K562 (cell line): ENCODE data around the gene SLC34A1. TPM values are rescaled to one million over a fixed set of nuclear protein-coding genes. Genes with fewer than 3 reads are reported as not detected.

ENCODE experiments used
- BRCA1 ChIP-seq, 2 experiments: fragments of 450-650 bp in 1 of 2; sonication (generic) in 1 of 2; formaldehyde crosslinking in 1 of 2; IDR thresholded peaks; 2 replicates each; pipeline versions ENCODE4 v1.5.0 to v1.6.1; 2017 to 2020; ENCODE audit warnings: mild to moderate bottlenecking in 1 of 2, missing genetic modification reagents in 1 of 2
- ETS2 ChIP-seq: IDR thresholded peaks from 2 replicates; pipeline ENCODE4 v1.6.1; 2016; ENCODE audit warnings: borderline replicate concordance, missing genetic modification characterization, mild to moderate bottlenecking, moderate library complexity, missing compliant biosample characterization; ENCODE audit not compliant: poor library complexity, severe bottlenecking
- ZNF318 ChIP-seq, 2 experiments: fragments of 450-650 bp; IDR thresholded peaks; 2 replicates each; pipeline ENCODE4 v1.6.1; 2016; ENCODE audit warnings: mild to moderate bottlenecking in 2 of 2, borderline replicate concordance in 1 of 2, low read depth in 1 of 2, moderate library complexity in 1 of 2
- ZNF347 ChIP-seq: fragments of 450-650 bp; formaldehyde crosslinking; IDR thresholded peaks from 2 replicates; pipeline ENCODE4 v1.4.0; 2020; ENCODE audit warnings: low read depth, mild to moderate bottlenecking, moderate library complexity
- ZNF766 ChIP-seq: fragments of 200-800 bp; sonication (Bioruptor generic); conservative IDR thresholded peaks from 2 replicates; pipeline ENCODE4 v1.6.1; 2016; ENCODE audit warnings: missing genetic modification characterization, missing compliant biosample characterization
- polyA plus RNA-seq, 8 experiments: library from polyadenylated mRNA; depleted of rRNA in 4 of 8; stranded (reverse) in 5 of 8; unstranded in 3 of 8; fragments of >200 nt; fragmentation: Nextera tagmentation in 2 of 8; fragmentation: Illumina TruSeq in 1 of 8; extraction: Ambion mirVana in 2 of 8; extraction: Trizol in 1 of 8; gene quantifications; 2 replicates each; pipeline versions ENCODE4 v1.2.1 to v1.2.3, GENCODE V29; 2011 to 2014; ENCODE audit warnings: inconsistent platforms in 1 of 8, missing spikeins in 1 of 8
- total RNA-seq, 7 experiments: library from RNA; depleted of rRNA in 6 of 7; stranded (reverse); fragments of >200 nt in 6 of 7; fragmentation: Illumina TruSeq in 2 of 7; extraction: Trizol in 2 of 7; gene quantifications; 2 replicates each; pipeline versions ENCODE4 v1.2.1 to v1.2.3, GENCODE V29; 2011 to 2021; ENCODE audit warnings: low replicate concordance in 1 of 7
- TF ChIP-seq, protein P1 (sequence below): fragments of 450-650 bp; IDR thresholded peaks from 2 replicates; pipeline ENCODE4 v1.6.1; 2016; ENCODE audit warnings: antibody characterized with exemption

Gene SLC34A1
- total and polyA plus RNA-seq, 9 of the 15 experiments (the other 6 are each of a cell fraction or from before 2014, with no cell fraction given), result not detected

DNA sequence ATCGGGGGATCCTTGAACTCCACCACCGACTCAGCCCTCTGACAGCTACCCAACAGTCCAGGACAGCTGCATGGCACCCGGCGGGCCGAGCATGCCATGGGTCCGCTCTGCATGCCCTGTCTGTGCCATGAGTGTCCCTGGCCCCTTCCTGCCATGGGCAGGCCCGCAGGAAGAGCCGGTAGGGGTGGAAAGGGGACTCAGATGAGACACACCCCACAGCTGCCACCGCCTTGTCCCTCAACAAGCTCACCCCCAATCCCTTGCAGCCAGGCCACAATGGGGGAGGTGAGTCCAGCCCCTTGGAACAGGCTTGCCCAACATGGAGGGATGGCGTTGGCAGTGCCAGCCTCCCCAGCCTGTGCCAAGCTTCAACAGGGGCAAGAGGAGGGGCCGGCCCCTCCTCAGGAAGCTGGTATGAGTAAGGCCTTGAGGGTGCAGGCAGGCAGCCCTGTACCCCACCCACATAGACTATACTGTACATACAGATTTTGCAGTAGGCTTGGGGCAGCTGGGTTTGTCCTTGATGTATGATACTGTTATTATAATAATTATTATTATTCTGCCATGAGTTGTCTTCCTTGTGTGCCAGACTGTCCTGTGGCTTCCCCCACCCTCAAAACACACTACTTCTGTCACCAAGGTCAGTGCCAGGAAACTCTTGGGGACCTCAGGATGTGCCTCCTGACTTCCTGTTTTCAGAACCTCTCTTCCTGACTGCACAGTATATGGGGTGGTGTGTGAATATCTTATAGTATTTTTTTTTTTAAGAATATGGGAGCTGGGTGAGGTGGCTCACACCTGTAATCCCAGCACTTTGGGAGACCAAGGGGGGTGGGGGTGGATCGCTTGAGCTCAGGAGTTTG is 12.0 kb upstream of the SLC34A1 start (continued):
- TF ChIP-seq, protein P1, sequence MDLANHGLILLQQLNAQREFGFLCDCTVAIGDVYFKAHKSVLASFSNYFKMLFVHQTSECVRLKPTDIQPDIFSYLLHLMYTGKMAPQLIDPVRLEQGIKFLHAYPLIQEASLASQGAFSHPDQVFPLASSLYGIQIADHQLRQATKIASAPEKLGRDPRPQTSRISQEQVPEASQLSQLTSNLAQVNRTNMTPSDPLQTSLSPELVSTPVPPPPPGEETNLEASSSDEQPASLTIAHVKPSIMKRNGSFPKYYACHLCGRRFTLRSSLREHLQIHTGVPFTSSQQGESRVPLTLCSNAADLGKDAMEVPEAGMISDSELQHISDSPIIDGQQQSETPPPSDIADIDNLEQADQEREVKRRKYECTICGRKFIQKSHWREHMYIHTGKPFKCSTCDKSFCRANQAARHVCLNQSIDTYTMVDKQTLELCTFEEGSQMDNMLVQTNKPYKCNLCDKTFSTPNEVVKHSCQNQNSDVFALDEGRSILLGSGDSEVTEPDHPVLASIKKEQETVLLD, result no peak
- TF ChIP-seq ZNF318 (IDR thresholded peaks at IDR 0.05; ENCODE audit: borderline replicate concordance in 1 of 2, low read depth in 1 of 2) (no peak), ZNF347 (no peak), BRCA1 (IDR thresholded peaks at IDR 0.05) (no peak), BRCA1 (CRISPR knock-in tag; IDR thresholded peaks at IDR 0.05) (no peak), ZNF766 (CRISPR knock-in tag) (no peak), ETS2 (no peak)
